GM12872 (cell line): ENCODE results near the gene CDX1.
A peak's percentile ranks its signal among the peaks of the same experiment; 100 is the strongest.

Experiments used
- CTCF ChIP-seq: IDR thresholded peaks from 3 replicates; pipeline ENCODE4 v1.5.1; 2011; ENCODE audit warnings: low read depth, mild to moderate bottlenecking, low read length, moderate library complexity; ENCODE audit not compliant: insufficient read depth

Gene CDX1

GRCh38 chr5:150160448-150161081, 6.0 kb upstream of the CDX1 start:
- no peak for TF ChIP-seq CTCF

- TF ChIP-seq CTCF: peak; percentile 96
These were observed 5.1 kb upstream of the CDX1 start for GRCh38 chr5:150161242-150162141.

- TF ChIP-seq CTCF: no peak
These were observed 4.5 kb upstream of the CDX1 start for GRCh38 chr5:150162142-150162513.

GRCh38 chr5:150163035-150163434, 3.5 kb upstream of the CDX1 start:
- TF ChIP-seq CTCF: no peak

- no peak for TF ChIP-seq CTCF
These were observed 3.0 kb upstream of the CDX1 start for GRCh38 chr5:150163547-150164059.

GRCh38 chr5:150164211-150164980, 2.2 kb upstream of the CDX1 start:
- TF ChIP-seq CTCF: no peak
